HEK293T (cell line): ENCODE results near the gene PELI2.
"Not testable (repeated sequence)": the region's sequence is repeated elsewhere in the genome, so short reads cannot be mapped to it uniquely, and the experiment has no call there.

Experiments
- CTCF ChIA-PET: fragments of 350-600 bp; formaldehyde crosslinking; extraction: SDS; loops from one replicate; lab custom pipeline; 2021; ENCODE audit warnings: antibody characterized with exemption, inconsistent platforms; lab: Yijun Ruan, JAX
- POLR2A ChIA-PET: fragments of 350-600 bp; formaldehyde crosslinking; extraction: SDS; loops from one replicate; lab custom pipeline; 2020; ENCODE audit warnings: antibody characterized with exemption, inconsistent platforms; lab: Yijun Ruan, JAX
- DNase-seq: peaks from one replicate; pipeline ENCODE4 v3.0.0; 2012; ENCODE audit warnings: mixed read lengths; ENCODE audit errors: extremely low spot score
- ARNT ChIP-seq: fragments of 450-650 bp; IDR thresholded peaks from 2 replicates; pipeline ENCODE4 v1.6.1; 2017; ENCODE audit warnings: mild to moderate bottlenecking
- BHLHE40 ChIP-seq: fragments of 450-650 bp; IDR thresholded peaks from 2 replicates; pipeline ENCODE4 v1.6.1; 2016; ENCODE audit warnings: mild to moderate bottlenecking, moderate library complexity, borderline replicate concordance
- CTBP1 ChIP-seq: fragments of 450-650 bp; IDR thresholded peaks from 2 replicates; pipeline ENCODE4 v1.6.1; 2016; ENCODE audit warnings: borderline replicate concordance
- ELF4 ChIP-seq: fragments of 450-650 bp; IDR thresholded peaks from 2 replicates; pipeline ENCODE4 v1.6.1; 2017; ENCODE audit warnings: antibody characterized with exemption
- FOXA1 ChIP-seq: fragments of 450-650 bp; IDR thresholded peaks from 2 replicates; pipeline ENCODE4 v1.6.1; 2016; ENCODE audit warnings: mild to moderate bottlenecking
- FOXK2 ChIP-seq: fragments of 450-650 bp; IDR thresholded peaks from 2 replicates; pipeline ENCODE4 v1.6.1; 2016; ENCODE audit warnings: mild to moderate bottlenecking
- FOXM1 ChIP-seq: fragments of 450-650 bp; IDR thresholded peaks from 2 replicates; pipeline ENCODE4 v1.6.1; 2017; ENCODE audit warnings: mild to moderate bottlenecking, borderline replicate concordance
- HDGF ChIP-seq: fragments of 450-650 bp; IDR thresholded peaks from 2 replicates; pipeline ENCODE4 v1.6.1; 2017; ENCODE audit warnings: antibody characterized with exemption, borderline replicate concordance
- L3MBTL2 ChIP-seq: fragments of 450-650 bp; conservative IDR thresholded peaks from 2 replicates; pipeline ENCODE4 v1.6.1; 2016; ENCODE audit warnings: mild to moderate bottlenecking
- LEF1 ChIP-seq: fragments of 450-650 bp; IDR thresholded peaks from 2 replicates; pipeline ENCODE4 v1.6.1; 2017; ENCODE audit warnings: mild to moderate bottlenecking, borderline replicate concordance
- NFRKB ChIP-seq: fragments of 450-650 bp; IDR thresholded peaks from 2 replicates; pipeline ENCODE4 v1.6.1; 2016; ENCODE audit warnings: mild to moderate bottlenecking, moderate library complexity
- SP1 ChIP-seq: fragments of 450-650 bp; IDR thresholded peaks from 2 replicates; pipeline ENCODE4 v1.6.1; 2017
- SUZ12 ChIP-seq: fragments of 450-650 bp; IDR thresholded peaks from 2 replicates; pipeline ENCODE4 v1.6.1; 2016; ENCODE audit warnings: mild to moderate bottlenecking
- TARDBP ChIP-seq: fragments of 450-650 bp; IDR thresholded peaks from 2 replicates; pipeline ENCODE4 v1.6.1; 2016
- ZNF384 ChIP-seq: fragments of 450-650 bp; IDR thresholded peaks from 2 replicates; pipeline ENCODE4 v1.6.1; 2016
- TF ChIP-seq, protein P1 (sequence below): fragments of 450-650 bp; IDR thresholded peaks from 2 replicates; pipeline ENCODE4 v1.6.1; 2016

The PELI2 gene

GRCh38 chr14:56159066-56159465 is 40.9 kb downstream of the PELI2 start:
- no peak for TF ChIP-seq FOXA1
- no peak for TF ChIP-seq HDGF
- TF ChIP-seq, protein P1, sequence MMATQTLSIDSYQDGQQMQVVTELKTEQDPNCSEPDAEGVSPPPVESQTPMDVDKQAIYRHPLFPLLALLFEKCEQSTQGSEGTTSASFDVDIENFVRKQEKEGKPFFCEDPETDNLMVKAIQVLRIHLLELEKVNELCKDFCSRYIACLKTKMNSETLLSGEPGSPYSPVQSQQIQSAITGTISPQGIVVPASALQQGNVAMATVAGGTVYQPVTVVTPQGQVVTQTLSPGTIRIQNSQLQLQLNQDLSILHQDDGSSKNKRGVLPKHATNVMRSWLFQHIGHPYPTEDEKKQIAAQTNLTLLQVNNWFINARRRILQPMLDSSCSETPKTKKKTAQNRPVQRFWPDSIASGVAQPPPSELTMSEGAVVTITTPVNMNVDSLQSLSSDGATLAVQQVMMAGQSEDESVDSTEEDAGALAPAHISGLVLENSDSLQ, result no peak
- TF ChIP-seq CTBP1, result no peak
- TF ChIP-seq BHLHE40, result no peak
- TF ChIP-seq ARNT, result no peak
- TF ChIP-seq SUZ12, result no peak
- TF ChIP-seq ELF4, result no peak
- TF ChIP-seq NFRKB, result no peak
- TF ChIP-seq LEF1, result no peak
- TF ChIP-seq L3MBTL2, result no peak
- TF ChIP-seq SP1, result no peak
- no peak for TF ChIP-seq TARDBP
- TF ChIP-seq FOXM1, result no peak
- no peak for TF ChIP-seq ZNF384
- TF ChIP-seq FOXK2, result no peak
- POLR2A ChIA-PET, result no interaction called here
- CTCF ChIA-PET, result no interaction called here
- DNase-seq, result no peak

DNA sequence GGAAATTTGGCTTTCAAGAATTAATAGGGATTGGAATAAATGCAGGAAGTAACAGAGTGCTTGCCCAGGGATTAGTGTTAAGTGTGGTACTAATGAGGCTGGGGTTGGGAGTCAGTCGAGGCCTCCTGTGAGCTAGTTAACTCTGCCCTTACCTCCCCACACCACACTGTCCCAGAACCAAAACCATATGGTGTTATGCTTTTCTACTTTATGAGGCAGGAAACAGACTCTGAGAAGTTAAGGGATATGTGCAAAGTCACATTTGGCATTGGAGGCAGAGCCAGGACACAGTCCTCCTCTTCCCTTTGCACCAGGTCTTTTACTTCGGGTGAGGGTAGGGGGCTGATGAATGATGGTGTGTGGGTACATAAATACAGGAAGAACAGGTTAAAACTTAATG is 41.9 kb downstream of the PELI2 start:
- TF ChIP-seq FOXK2 (no peak), CTBP1 (no peak), L3MBTL2 (no peak), BHLHE40 (no peak), SP1 (no peak), ARNT (no peak), FOXM1 (no peak), LEF1 (no peak), TARDBP (no peak)
- TF ChIP-seq, protein P1, result no peak
- CTCF ChIA-PET, result no interaction called here
- POLR2A ChIA-PET, result no interaction called here
- no peak for DNase-seq

GRCh38 chr14:56161658-56162057 is 43.4 kb downstream of the PELI2 start:
- ChIA-PET POLR2A (no interaction called here), CTCF (no interaction called here)
- no peak for DNase-seq

GRCh38 chr14:56162476-56162875 is 44.3 kb downstream of the PELI2 start:
- no peak for TF ChIP-seq SUZ12
- TF ChIP-seq ZNF384, result no peak
- TF ChIP-seq FOXK2, result no peak
- no peak for TF ChIP-seq ARNT
- no peak for TF ChIP-seq FOXA1
- TF ChIP-seq L3MBTL2, result no peak
- no peak for TF ChIP-seq NFRKB
- TF ChIP-seq CTBP1, result no peak
- no peak for TF ChIP-seq FOXM1
- no peak for TF ChIP-seq BHLHE40
- no peak for TF ChIP-seq TARDBP
- no peak for TF ChIP-seq HDGF
- TF ChIP-seq SP1, result no peak
- TF ChIP-seq LEF1, result no peak
- TF ChIP-seq ELF4, result no peak
- TF ChIP-seq, protein P1, result no peak
- ChIA-PET POLR2A (no interaction called here), CTCF (no interaction called here)
- DNase-seq, result no peak

More at GRCh38 chr14:56161658-56162057, 43.4 kb downstream of the PELI2 start:
- TF ChIP-seq HDGF, result no peak
- TF ChIP-seq, protein P1, result no peak
- no peak for TF ChIP-seq CTBP1
- TF ChIP-seq L3MBTL2, result no peak
- no peak for TF ChIP-seq ELF4
- no peak for TF ChIP-seq FOXK2
- TF ChIP-seq ARNT, result no peak
- no peak for TF ChIP-seq NFRKB
- TF ChIP-seq SUZ12, result no peak
- no peak for TF ChIP-seq SP1
- no peak for TF ChIP-seq FOXA1
- no peak for TF ChIP-seq BHLHE40
- TF ChIP-seq LEF1, result no peak
- no peak for TF ChIP-seq ZNF384
- TF ChIP-seq FOXM1, result no peak
- no peak for TF ChIP-seq TARDBP

DNA sequence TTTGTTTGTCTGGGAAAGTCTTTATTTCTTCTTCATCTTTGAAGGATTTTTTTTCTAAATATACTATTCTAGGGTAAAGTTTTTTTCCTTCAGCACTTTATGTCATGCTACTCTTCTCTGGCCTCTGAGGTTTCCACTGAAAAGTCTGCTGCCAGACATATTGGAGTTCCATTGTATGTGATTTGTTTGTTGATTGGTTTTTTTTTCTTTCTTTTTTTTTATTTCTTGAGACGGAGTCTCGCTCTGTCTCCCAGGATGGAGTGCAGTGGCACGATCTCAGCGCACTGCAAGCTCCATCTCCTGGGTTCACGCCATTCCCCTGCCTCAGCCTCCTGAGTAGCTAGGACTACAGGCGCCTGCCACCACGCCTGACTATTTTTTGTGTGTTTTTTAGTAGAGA is 48.4 kb downstream of the PELI2 start:
- DNase-seq, POLR2A ChIA-PET, CTCF ChIA-PET: not testable (repeated sequence)

DNA sequence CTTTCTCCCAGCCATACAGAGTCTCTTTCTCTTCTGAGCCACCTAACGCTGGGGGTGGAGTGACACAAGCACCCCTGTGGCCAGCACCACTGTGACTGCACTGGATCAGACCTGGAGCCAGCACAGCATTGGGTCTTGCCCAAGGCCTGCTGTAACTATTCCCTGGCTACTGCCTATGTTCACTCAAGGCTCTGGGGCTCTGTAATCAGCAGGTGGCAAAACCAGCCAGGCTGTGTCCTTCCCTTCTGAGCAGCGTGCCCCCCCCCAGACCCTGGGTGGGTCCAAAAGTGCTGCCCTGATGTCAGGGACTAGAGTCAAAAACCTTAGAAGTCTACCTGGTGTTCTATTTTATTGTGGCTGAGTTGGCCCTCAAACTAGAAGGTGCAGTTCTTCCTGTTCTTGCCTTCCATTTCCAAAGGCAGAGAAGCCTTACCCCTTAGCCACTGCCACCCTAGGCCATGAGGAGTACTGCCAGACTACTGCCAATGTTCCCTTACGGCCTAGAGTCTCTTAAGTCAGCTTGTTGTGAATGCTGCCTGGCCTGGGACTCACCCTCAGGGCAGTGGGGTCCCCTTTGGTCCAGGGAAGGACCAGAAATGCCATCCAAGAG is 49.9 kb downstream of the PELI2 start:
- POLR2A ChIA-PET, result no interaction called here
- DNase-seq, result no peak
- TF ChIP-seq CTBP1, result no peak
- TF ChIP-seq ARNT, result no peak
- no peak for TF ChIP-seq HDGF
- no peak for TF ChIP-seq NFRKB
- TF ChIP-seq ELF4, result no peak
- no peak for TF ChIP-seq FOXA1
- CTCF ChIA-PET, result no interaction called here
